GM19452 (cell line): ENCODE measurements around the gene SUMO3.

Experiments
- ATAC-seq: cut with Tn5 transposase; IDR thresholded peaks from one replicate; pipeline ENCODE4 v1.9.1; 2021; ENCODE audit not compliant: unreplicated experiment

SUMO3 gene

GRCh38 chr21:44762221-44763049 lies 55.4 kb downstream of the SUMO3 start:
- no peak for ATAC-seq

DNA sequence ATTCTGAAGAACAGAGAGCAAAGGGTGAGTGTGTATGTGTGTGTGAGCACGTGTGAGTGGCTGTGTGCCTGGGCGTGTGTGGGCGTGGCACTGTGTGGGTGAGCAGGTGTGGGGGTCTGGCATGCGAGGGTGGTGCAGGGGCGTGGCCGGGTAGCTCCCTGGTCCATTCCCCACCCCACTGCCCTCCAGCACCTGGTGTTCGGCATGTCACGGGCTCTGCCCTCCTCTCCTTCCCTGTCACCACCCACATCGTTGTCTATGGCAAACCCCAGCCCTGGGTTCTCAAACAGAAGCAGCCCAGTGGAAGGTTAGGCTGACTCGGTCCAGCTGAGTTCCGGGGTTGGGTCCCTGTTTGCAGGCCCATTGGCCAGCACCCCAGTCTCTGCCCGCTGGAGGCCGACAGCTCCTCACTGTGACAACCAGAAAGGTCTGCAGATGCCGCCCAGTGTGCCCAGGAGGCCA lies 56.1 kb downstream of the SUMO3 start:
- no peak for ATAC-seq

- no peak for ATAC-seq
Observed at GRCh38 chr21:44761011-44761729, 56.7 kb downstream of the SUMO3 start.

DNA sequence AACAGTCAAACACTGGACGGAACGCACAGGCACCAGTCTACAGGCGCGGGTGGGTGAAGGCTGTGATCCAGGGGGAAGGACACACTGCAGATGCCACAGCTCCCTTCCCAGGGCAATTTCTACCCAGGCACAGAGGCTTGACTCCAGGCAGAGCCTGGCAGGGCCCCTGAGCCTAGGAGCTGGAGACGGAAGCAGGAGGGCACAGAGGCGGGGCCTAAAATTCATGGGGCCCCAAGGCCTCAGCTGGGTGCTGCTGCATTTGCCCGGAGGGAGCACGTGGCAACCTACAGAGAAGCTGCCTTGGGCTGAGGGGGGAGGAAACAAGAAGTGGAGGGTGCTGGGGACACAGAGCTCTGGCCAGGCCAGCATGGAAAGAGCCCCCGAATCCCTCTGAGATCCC lies 57.5 kb downstream of the SUMO3 start:
- ATAC-seq = no peak

GRCh38 chr21:44759628-44760285 lies 58.1 kb downstream of the SUMO3 start:
- ATAC-seq = no peak

GRCh38 chr21:44758781-44759627 lies 58.9 kb downstream of the SUMO3 start:
- no peak for ATAC-seq

GRCh38 chr21:44758141-44758561 lies 59.7 kb downstream of the SUMO3 start:
- ATAC-seq = no peak

GRCh38 chr21:44757731-44758130 lies 60.1 kb downstream of the SUMO3 start:
- no peak for ATAC-seq

- ATAC-seq = no peak
Observed at GRCh38 chr21:44756423-44757185, 61.3 kb downstream of the SUMO3 start.
